Measurements from ENCODE around the gene KIAA1614. TPM values are rescaled to one million over a fixed set of nuclear protein-coding genes. Genes with fewer than 3 reads are reported as not detected.

The KIAA1614 gene
- total RNA-seq, 1 donor from 2014 or later, result 6.6 TPM

DNA sequence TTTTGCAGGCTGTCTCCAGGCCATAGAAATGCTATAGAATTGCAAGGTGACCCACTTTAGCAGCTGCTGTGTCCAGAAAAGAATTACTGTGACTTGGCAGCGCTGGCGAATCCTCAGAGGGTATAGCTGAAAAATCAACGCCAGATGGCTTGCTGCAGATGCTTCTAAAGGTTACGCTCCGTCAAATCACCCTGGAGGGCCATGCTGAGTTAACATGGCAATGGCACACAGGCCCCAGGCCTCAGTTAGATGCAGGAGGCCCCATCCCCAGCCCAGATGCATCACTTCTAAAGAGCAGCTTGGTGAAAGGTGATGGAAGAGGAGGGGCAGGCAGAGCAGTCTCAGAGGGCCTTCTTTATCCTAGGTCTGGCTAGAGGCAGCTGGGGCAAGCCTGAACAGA lies 18.0 kb downstream of the KIAA1614 start:
- Mint-ChIP-seq H3K27ac (ENCODE audit: unreplicated experiment) (no peak overlapping the region), H3K36me3 (ENCODE audit: unreplicated experiment) (peaks cover 4% of the 10 kb centered on the region), H3K4me3 (ENCODE audit: unreplicated experiment) (no peak overlapping the region), H3K9me3 (ENCODE audit: unreplicated experiment) (no peaks in the 10 kb centered on the region), H3K27me3 (ENCODE audit: unreplicated experiment) (no peaks in the 10 kb centered on the region), H3K4me1 (ENCODE audit: unreplicated experiment) (peaks cover 32% of the 10 kb centered on the region)
- TF ChIP-seq CTCF (IDR thresholded peaks at IDR 0.05), result no peak
- DNase-seq (ENCODE audit: extremely low spot score, unreplicated experiment), result no peak

- no peak for TF ChIP-seq CTCF (IDR thresholded peaks at IDR 0.05)
- no peaks in the 10 kb centered on the region for H3K27me3 Mint-ChIP-seq (ENCODE audit: unreplicated experiment)
- no peak overlapping the region for H3K27ac Mint-ChIP-seq (ENCODE audit: unreplicated experiment)
- no peaks in the 10 kb centered on the region for H3K9me3 Mint-ChIP-seq (ENCODE audit: unreplicated experiment)
- H3K36me3 Mint-ChIP-seq (ENCODE audit: unreplicated experiment), result peaks cover 5% of the 10 kb centered on the region
- DNase-seq (ENCODE audit: extremely low spot score, unreplicated experiment), result no peak
- H3K4me3 Mint-ChIP-seq (ENCODE audit: unreplicated experiment), result no peak overlapping the region
- H3K4me1 Mint-ChIP-seq (ENCODE audit: unreplicated experiment), result peaks cover 23% of the 10 kb centered on the region
Observed at GRCh38 chr1:180931529-180931928, 18.8 kb downstream of the KIAA1614 start.

- no peak for DNase-seq (ENCODE audit: extremely low spot score, unreplicated experiment)
- Mint-ChIP-seq H3K4me3 (ENCODE audit: unreplicated experiment) (no peak overlapping the region), H3K27ac (ENCODE audit: unreplicated experiment) (no peak overlapping the region), H3K36me3 (ENCODE audit: unreplicated experiment) (peaks cover 7% of the 10 kb centered on the region), H3K27me3 (ENCODE audit: unreplicated experiment) (no peaks in the 10 kb centered on the region), H3K4me1 (ENCODE audit: unreplicated experiment) (peaks cover 15% of the 10 kb centered on the region), H3K9me3 (ENCODE audit: unreplicated experiment) (no peaks in the 10 kb centered on the region)
- TF ChIP-seq CTCF (IDR thresholded peaks at IDR 0.05), result no peak
Observed at GRCh38 chr1:180932378-180932777, 19.7 kb downstream of the KIAA1614 start.

DNA sequence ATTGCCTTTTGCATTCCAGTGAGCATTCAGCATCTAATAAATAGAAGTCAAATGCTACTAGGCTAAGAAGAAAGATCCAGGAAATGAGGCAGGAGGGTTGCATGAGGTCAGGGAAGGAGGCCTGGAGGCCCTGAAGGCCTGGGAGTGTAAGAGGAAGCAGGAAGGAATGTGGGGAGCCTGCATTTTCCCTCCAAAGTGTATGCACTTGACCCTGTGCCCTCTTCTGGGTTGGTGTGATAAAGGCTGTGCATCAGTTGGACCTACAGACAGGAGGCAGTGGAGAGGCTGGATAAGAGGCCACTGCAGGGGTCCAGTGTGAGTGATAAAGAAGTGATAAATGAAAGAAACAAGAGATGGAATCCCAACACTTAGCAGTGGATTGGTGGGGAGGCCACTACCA lies 20.4 kb downstream of the KIAA1614 start:
- Mint-ChIP-seq H3K27me3 (ENCODE audit: unreplicated experiment) (no peaks in the 10 kb centered on the region), H3K9me3 (ENCODE audit: unreplicated experiment) (no peaks in the 10 kb centered on the region), H3K4me3 (ENCODE audit: unreplicated experiment) (no peak overlapping the region), H3K36me3 (ENCODE audit: unreplicated experiment) (peaks cover 7% of the 10 kb centered on the region), H3K27ac (ENCODE audit: unreplicated experiment) (no peak overlapping the region), H3K4me1 (ENCODE audit: unreplicated experiment) (peaks cover 9% of the 10 kb centered on the region)
- no peak for TF ChIP-seq CTCF (IDR thresholded peaks at IDR 0.05)
- DNase-seq (ENCODE audit: extremely low spot score, unreplicated experiment), result no peak

- H3K36me3 Mint-ChIP-seq (ENCODE audit: unreplicated experiment), result peaks cover 4% of the 10 kb centered on the region
- H3K27ac Mint-ChIP-seq (ENCODE audit: unreplicated experiment), result no peak overlapping the region
Observed at GRCh38 chr1:180934563-180934962, 21.9 kb downstream of the KIAA1614 start.

More at GRCh38 chr1:180934563-180934962, 21.9 kb downstream of the KIAA1614 start:
- Mint-ChIP-seq H3K4me1 (ENCODE audit: unreplicated experiment) (peaks cover 2% of the 10 kb centered on the region), H3K27me3 (ENCODE audit: unreplicated experiment) (no peaks in the 10 kb centered on the region), H3K4me3 (ENCODE audit: unreplicated experiment) (no peak overlapping the region), H3K9me3 (ENCODE audit: unreplicated experiment) (no peaks in the 10 kb centered on the region)
- no peak for DNase-seq (ENCODE audit: extremely low spot score, unreplicated experiment)
- no peak for TF ChIP-seq CTCF (IDR thresholded peaks at IDR 0.05)
